SK-N-SH treated with all-trans-retinoic acid at 6 μM for 48 hours (cell line): ENCODE results near the gene SUSD4.
A peak's percentile ranks its signal among the peaks of the same experiment; 100 is the strongest.

Experiments
- ATAC-seq: fragments of 200-7000 bp; cut with Tn5 transposase; 3 replicates; pipeline ENCODE4 v1.9.1; 2020; ENCODE audit warnings: mild to moderate bottlenecking, moderate library complexity
- ARNTL ChIP-seq: fragments of 450-650 bp; formaldehyde crosslinking; IDR thresholded peaks from 2 replicates; pipeline ENCODE4 v1.5.0; 2020; ENCODE audit warnings: low read depth, mild to moderate bottlenecking, moderate library complexity, borderline replicate concordance
- BACH2 ChIP-seq: fragments of 250-450 bp; sonication (Bioruptor Pico); IDR thresholded peaks from 2 replicates; pipeline ENCODE4 v1.9.0; 2021; ENCODE audit warnings: mild to moderate bottlenecking, borderline replicate concordance
- CSDC2 ChIP-seq: fragments of 250-450 bp; sonication (Bioruptor Pico); IDR thresholded peaks from 2 replicates; pipeline ENCODE4 v1.5.0; 2020; ENCODE audit warnings: mild to moderate bottlenecking, moderate library complexity
- CSRNP3 ChIP-seq: fragments of 250-450 bp; sonication (Bioruptor Pico); IDR thresholded peaks from 2 replicates; pipeline ENCODE4 v1.5.1; 2021; ENCODE audit warnings: mild to moderate bottlenecking, moderate library complexity
- ESRRG ChIP-seq: fragments of 250-450 bp; sonication (Bioruptor Pico); IDR thresholded peaks from 2 replicates; pipeline ENCODE4 v1.6.1; 2021; ENCODE audit warnings: mild to moderate bottlenecking
- GLIS3 ChIP-seq: fragments of 250-450 bp; sonication (Bioruptor Pico); IDR thresholded peaks from 2 replicates; pipeline ENCODE4 v1.5.0; 2020; ENCODE audit warnings: mild to moderate bottlenecking, moderate library complexity
- ISL1 ChIP-seq: fragments of 250-450 bp; sonication (Bioruptor Pico); IDR thresholded peaks from 2 replicates; pipeline ENCODE4 v2.1.2; 2022; ENCODE audit warnings: mild to moderate bottlenecking, moderate library complexity
- OSR1 ChIP-seq: fragments of 250-450 bp; sonication (Bioruptor Pico); IDR thresholded peaks from 2 replicates; pipeline ENCODE4 v1.8.0; 2022; ENCODE audit warnings: moderate library complexity, mild to moderate bottlenecking, inconsistent platforms
- PPARA ChIP-seq: fragments of 250-450 bp; sonication (Bioruptor Pico); IDR thresholded peaks from 2 replicates; pipeline ENCODE4 v1.5.0; 2020; ENCODE audit warnings: mild to moderate bottlenecking, borderline replicate concordance
- RARB ChIP-seq: fragments of 250-450 bp; sonication (Bioruptor Pico); IDR thresholded peaks from 2 replicates; pipeline ENCODE4 v1.8.0; 2021; ENCODE audit warnings: mild to moderate bottlenecking, moderate library complexity
- SNAI2 ChIP-seq: fragments of 250-450 bp; sonication (Bioruptor Pico); IDR thresholded peaks from 2 replicates; pipeline ENCODE4 v1.5.0; 2020; ENCODE audit warnings: mild to moderate bottlenecking, moderate library complexity
- TCF4 ChIP-seq: fragments of 250-450 bp; sonication (Bioruptor Pico); IDR thresholded peaks from 2 replicates; pipeline ENCODE4 v1.8.0; 2021; ENCODE audit warnings: mild to moderate bottlenecking, moderate library complexity, borderline replicate concordance
- TOX ChIP-seq: fragments of 250-450 bp; sonication (Bioruptor Pico); IDR thresholded peaks from 2 replicates; pipeline ENCODE4 v1.8.0; 2021; ENCODE audit warnings: mild to moderate bottlenecking, moderate library complexity, borderline replicate concordance
- ZC3H10 ChIP-seq: fragments of 250-450 bp; sonication (Bioruptor Pico); IDR thresholded peaks from 2 replicates; pipeline ENCODE4 v1.5.1; 2021; ENCODE audit warnings: mild to moderate bottlenecking, moderate library complexity
- ZFP3 ChIP-seq: fragments of 250-450 bp; sonication (Bioruptor Pico); IDR thresholded peaks from 2 replicates; pipeline ENCODE4 v1.5.0; 2020; ENCODE audit warnings: mild to moderate bottlenecking, moderate library complexity
- ZFP30 ChIP-seq: fragments of 450-650 bp; formaldehyde crosslinking; IDR thresholded peaks from 2 replicates; pipeline ENCODE4 v1.5.0; 2022; ENCODE audit warnings: mild to moderate bottlenecking, moderate library complexity
- ZNF565 ChIP-seq: fragments of 450-650 bp; formaldehyde crosslinking; conservative IDR thresholded peaks from 2 replicates; pipeline ENCODE4 v1.5.0; 2020; ENCODE audit warnings: low read depth, mild to moderate bottlenecking, moderate library complexity
- ZNF70 ChIP-seq: fragments of 450-650 bp; formaldehyde crosslinking; IDR thresholded peaks from 2 replicates; pipeline ENCODE4 v1.5.0; 2020; ENCODE audit warnings: mild to moderate bottlenecking, moderate library complexity
- ZNF8 ChIP-seq: fragments of 450-650 bp; formaldehyde crosslinking; IDR thresholded peaks from 2 replicates; pipeline ENCODE4 v1.5.0; 2020; ENCODE audit warnings: mild to moderate bottlenecking, moderate library complexity
- TF ChIP-seq, protein P1 (sequence below): fragments of 250-450 bp; sonication (Bioruptor Pico); IDR thresholded peaks from 2 replicates; pipeline ENCODE4 v1.5.0; 2020; ENCODE audit warnings: mild to moderate bottlenecking, moderate library complexity
- TF ChIP-seq, protein P2 (sequence below): fragments of 250-450 bp; sonication (Bioruptor Pico); IDR thresholded peaks from 2 replicates; pipeline ENCODE4 v1.5.1; 2020; ENCODE audit warnings: low read depth, mild to moderate bottlenecking, moderate library complexity

SUSD4 gene

DNA sequence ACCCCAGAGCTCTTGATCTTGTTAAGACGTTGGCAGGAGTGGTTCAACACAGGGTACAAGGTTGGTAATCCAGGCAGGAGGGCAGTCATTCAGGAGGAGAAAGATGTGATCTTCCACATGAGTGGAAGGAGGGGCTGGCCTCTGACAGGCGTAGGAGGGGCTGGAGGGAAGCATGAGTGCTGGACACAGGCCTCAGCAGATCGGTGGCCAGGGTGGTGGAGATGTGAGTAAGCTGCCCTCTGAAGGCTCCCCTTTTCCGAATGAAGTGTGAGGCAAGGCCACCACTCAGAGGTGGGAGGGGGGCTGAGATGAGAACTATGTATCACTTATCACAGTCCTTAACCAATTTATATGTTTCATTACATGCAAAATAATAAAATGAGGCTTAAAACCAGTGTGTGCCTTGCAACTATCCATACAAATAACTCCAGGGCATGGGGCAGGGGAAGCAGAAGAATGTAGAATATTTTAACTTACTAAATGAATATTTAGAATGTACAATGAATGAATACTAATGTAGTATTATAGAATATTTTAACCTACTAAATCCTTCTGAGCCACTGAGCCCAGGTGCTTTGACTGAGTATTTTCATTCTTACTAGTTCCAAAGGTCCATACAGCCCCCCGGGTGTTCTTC lies 117.4 kb downstream of the SUSD4 start:
- TF ChIP-seq ZFP3 (CRISPR knock-in tag), result no peak
- TF ChIP-seq SNAI2 (CRISPR knock-in tag), result no peak
- no peak for TF ChIP-seq RARB
- no peak for TF ChIP-seq ISL1 (CRISPR knock-in tag)
- TF ChIP-seq TCF4 (CRISPR knock-in tag), result no peak
- TF ChIP-seq ZC3H10 (CRISPR knock-in tag), result no peak
- TF ChIP-seq PPARA (CRISPR knock-in tag), result no peak
- no peak for TF ChIP-seq CSRNP3 (CRISPR knock-in tag)
- TF ChIP-seq, protein P1, sequence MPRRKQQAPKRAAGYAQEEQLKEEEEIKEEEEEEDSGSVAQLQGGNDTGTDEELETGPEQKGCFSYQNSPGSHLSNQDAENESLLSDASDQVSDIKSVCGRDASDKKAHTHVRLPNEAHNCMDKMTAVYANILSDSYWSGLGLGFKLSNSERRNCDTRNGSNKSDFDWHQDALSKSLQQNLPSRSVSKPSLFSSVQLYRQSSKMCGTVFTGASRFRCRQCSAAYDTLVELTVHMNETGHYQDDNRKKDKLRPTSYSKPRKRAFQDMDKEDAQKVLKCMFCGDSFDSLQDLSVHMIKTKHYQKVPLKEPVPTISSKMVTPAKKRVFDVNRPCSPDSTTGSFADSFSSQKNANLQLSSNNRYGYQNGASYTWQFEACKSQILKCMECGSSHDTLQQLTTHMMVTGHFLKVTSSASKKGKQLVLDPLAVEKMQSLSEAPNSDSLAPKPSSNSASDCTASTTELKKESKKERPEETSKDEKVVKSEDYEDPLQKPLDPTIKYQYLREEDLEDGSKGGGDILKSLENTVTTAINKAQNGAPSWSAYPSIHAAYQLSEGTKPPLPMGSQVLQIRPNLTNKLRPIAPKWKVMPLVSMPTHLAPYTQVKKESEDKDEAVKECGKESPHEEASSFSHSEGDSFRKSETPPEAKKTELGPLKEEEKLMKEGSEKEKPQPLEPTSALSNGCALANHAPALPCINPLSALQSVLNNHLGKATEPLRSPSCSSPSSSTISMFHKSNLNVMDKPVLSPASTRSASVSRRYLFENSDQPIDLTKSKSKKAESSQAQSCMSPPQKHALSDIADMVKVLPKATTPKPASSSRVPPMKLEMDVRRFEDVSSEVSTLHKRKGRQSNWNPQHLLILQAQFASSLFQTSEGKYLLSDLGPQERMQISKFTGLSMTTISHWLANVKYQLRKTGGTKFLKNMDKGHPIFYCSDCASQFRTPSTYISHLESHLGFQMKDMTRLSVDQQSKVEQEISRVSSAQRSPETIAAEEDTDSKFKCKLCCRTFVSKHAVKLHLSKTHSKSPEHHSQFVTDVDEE (CRISPR knock-in tag), result no peak
- TF ChIP-seq ZFP30 (CRISPR knock-in tag), result no peak
- ATAC-seq, result no peak

- TF ChIP-seq CSRNP3 (CRISPR knock-in tag) (no peak), GLIS3 (CRISPR knock-in tag) (no peak), PPARA (CRISPR knock-in tag) (no peak), BACH2 (CRISPR knock-in tag) (no peak), RARB (no peak), ZFP30 (CRISPR knock-in tag) (no peak), ESRRG (CRISPR knock-in tag) (no peak), OSR1 (no peak)
- ATAC-seq, result no peak
Measured at GRCh38 chr1:223245983-223246382, 118.0 kb downstream of the SUSD4 start.

DNA sequence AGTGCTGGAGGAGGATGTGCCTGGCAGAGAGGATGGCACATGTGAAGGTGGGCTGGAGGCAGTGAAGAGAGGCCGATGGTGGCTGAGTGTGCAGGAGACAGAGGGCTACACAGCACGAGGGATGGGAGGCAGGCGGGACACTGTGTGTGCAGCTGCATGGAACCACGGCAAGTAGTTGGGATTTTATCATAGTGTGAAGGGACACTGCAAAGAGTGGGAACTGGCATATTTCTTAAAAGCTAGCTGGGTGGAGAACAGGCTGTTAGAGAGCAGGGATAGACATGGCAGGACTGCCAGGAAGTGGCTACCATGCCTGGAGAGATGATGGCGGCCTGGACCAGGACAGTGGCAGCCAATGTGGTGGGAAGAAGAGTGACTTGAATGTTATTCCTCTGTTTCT lies 118.6 kb downstream of the SUSD4 start:
- TF ChIP-seq ZNF8 (CRISPR knock-in tag) (no peak), CSRNP3 (CRISPR knock-in tag) (no peak), OSR1 (no peak), BACH2 (CRISPR knock-in tag) (no peak), PPARA (CRISPR knock-in tag) (no peak), ZNF70 (no peak), RARB (no peak), TOX (no peak)
- no peak for ATAC-seq

DNA sequence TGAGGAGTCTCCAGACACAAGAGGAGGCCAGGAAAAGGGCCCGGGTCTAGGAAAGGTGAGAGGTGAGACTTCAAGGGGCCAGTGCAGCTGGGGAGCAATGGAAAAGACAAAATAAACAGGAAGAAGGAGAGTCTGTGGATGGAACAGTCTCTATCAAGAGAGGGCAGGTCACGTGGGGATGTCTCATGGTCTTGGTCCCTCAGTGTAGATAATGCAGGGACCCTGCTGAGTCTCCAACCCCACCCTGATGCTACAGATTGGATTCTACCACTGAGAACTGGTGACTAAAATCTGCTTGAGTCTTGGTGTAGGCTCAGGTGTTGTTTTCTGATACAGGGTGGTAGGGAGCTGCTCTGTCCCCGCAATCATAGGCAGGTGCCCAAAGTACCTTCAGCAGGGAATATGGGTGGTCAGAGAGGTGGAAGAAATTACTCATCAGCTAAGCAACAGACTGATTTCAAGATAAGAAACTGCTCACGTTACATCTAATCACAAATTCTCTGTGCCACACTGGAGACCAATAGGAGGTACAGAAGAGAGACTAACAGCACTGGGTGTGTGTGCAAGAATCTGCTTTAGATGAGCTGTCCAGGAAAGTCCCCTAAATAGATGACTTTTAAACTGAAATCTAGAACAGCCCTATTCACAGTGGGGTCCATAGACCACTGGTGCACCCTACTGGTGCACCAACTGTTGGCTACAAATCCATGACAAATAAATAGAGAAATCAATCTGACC lies 119.4 kb downstream of the SUSD4 start:
- peak; percentile 39; the same call in 2 of the 3 replicates for ATAC-seq
- TF ChIP-seq CSRNP3 (CRISPR knock-in tag) (no peak), CSDC2 (CRISPR knock-in tag) (no peak), TOX (no peak), ARNTL (CRISPR knock-in tag) (no peak), ZNF70 (no peak), ZNF565 (CRISPR knock-in tag) (no peak), SNAI2 (CRISPR knock-in tag) (no peak), ZNF8 (CRISPR knock-in tag) (no peak)
- TF ChIP-seq, protein P1 (CRISPR knock-in tag), result no peak
- TF ChIP-seq, protein P2, sequence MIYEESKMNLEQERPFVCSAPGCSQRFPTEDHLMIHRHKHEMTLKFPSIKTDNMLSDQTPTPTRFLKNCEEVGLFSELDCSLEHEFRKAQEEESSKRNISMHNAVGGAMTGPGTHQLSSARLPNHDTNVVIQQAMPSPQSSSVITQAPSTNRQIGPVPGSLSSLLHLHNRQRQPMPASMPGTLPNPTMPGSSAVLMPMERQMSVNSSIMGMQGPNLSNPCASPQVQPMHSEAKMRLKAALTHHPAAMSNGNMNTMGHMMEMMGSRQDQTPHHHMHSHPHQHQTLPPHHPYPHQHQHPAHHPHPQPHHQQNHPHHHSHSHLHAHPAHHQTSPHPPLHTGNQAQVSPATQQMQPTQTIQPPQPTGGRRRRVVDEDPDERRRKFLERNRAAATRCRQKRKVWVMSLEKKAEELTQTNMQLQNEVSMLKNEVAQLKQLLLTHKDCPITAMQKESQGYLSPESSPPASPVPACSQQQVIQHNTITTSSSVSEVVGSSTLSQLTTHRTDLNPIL (CRISPR knock-in tag), result no peak
